Stimulated activated CD8-positive, alpha-beta memory T cell treated with anti-CD3 and anti-CD28 coated beads, Interleukin-15, amount 100 ng/mL, for 24 hours (primary cell): ENCODE results near the gene SLC5A3.

Experiments used
- DNase-seq: peaks from one replicate; pipeline ENCODE4 v3.0.0-alpha.2; 2020; ENCODE audit warnings: low read depth

The SLC5A3 gene

GRCh38 chr21:34100790-34101189 lies 27.4 kb downstream of the SLC5A3 start:
- DNase-seq = no peak

GRCh38 chr21:34105947-34106541 lies 32.7 kb downstream of the SLC5A3 start:
- no peak for DNase-seq

GRCh38 chr21:34107606-34108005 lies 34.2 kb downstream of the SLC5A3 start:
- DNase-seq = no peak

- DNase-seq = no peak
Observed at GRCh38 chr21:34109075-34109474, 35.7 kb downstream of the SLC5A3 start.

- DNase-seq = no peak
Observed at GRCh38 chr21:34110594-34111202, 37.3 kb downstream of the SLC5A3 start.

GRCh38 chr21:34112316-34113033 lies 39.1 kb downstream of the SLC5A3 start:
- no peak for DNase-seq

GRCh38 chr21:34113842-34114241 lies 40.5 kb downstream of the SLC5A3 start:
- DNase-seq = no peak

GRCh38 chr21:34115160-34115559 lies 41.8 kb downstream of the SLC5A3 start:
- no peak for DNase-seq

GRCh38 chr21:34116569-34116968 lies 43.2 kb downstream of the SLC5A3 start:
- no peak for DNase-seq

- DNase-seq = no peak
Observed at GRCh38 chr21:34120867-34121266, 47.5 kb downstream of the SLC5A3 start.

GRCh38 chr21:34122047-34122446 lies 48.7 kb downstream of the SLC5A3 start:
- no peak for DNase-seq
